GM10248 (cell line): Measurements from ENCODE around the gene SNX32.

Experiments used
- CTCF ChIA-PET: fragments of 300-600 bp; sonication (Branson Sonifier 250); formaldehyde crosslinking; extraction: SDS; loops from one replicate; lab custom pipeline; 2021; ENCODE audit warnings: antibody characterized with exemption; lab: Yijun Ruan, JAX
- POLR2A ChIA-PET: fragments of 350-650 bp; sonication (Branson Sonifier 250); formaldehyde crosslinking; extraction: SDS; loops from one replicate; lab custom pipeline; 2020; ENCODE audit warnings: antibody characterized with exemption; lab: Yijun Ruan, JAX
- DNase-seq: peaks from one replicate; pipeline ENCODE4 v3.0.0; 2012; ENCODE audit errors: extremely low spot score
- TF ChIP-seq, protein P1 (sequence below): IDR thresholded peaks from 2 replicates; pipeline ENCODE4 v1.5.1; 2012; ENCODE audit warnings: mild to moderate bottlenecking, low read depth; ENCODE audit errors: extremely low read depth, missing control alignments, control extremely low read depth

SNX32 gene

DNA sequence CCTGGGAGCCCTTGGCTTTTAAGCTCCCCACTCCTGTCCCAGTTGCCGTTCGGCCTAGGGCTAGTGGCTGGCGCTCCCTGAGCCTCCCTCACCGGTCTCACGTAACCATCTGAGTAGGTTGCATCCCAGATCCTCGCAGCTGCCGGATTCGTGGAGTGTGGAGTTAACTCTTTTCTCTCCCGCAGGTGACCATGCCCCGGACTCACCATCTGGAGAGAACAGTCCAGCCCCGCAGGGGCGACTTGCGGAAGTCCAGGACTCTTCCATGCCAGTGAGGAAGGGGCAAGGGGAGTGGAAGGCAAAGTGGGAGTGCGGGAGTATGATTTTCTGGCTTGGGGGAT, 27.4 kb downstream of the SNX32 start:
- DNase-seq = no peak
- TF ChIP-seq, protein P1, sequence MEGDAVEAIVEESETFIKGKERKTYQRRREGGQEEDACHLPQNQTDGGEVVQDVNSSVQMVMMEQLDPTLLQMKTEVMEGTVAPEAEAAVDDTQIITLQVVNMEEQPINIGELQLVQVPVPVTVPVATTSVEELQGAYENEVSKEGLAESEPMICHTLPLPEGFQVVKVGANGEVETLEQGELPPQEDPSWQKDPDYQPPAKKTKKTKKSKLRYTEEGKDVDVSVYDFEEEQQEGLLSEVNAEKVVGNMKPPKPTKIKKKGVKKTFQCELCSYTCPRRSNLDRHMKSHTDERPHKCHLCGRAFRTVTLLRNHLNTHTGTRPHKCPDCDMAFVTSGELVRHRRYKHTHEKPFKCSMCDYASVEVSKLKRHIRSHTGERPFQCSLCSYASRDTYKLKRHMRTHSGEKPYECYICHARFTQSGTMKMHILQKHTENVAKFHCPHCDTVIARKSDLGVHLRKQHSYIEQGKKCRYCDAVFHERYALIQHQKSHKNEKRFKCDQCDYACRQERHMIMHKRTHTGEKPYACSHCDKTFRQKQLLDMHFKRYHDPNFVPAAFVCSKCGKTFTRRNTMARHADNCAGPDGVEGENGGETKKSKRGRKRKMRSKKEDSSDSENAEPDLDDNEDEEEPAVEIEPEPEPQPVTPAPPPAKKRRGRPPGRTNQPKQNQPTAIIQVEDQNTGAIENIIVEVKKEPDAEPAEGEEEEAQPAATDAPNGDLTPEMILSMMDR = no peak
- ChIA-PET POLR2A (interaction anchor here (1.2 kb wide), 1 partner anchor 10 kb away, joined by 5 read pairs; no protein-coding TSS in a partner anchor), CTCF (interaction anchor here (1.0 to 17.2 kb wide), 8 partner anchors 10 to 149 kb away, joined by 3 to 535 read pairs (median 5); partner anchors contain the start of genes CCDC85B, CTSW, EFEMP2 and FIBP)

DNA sequence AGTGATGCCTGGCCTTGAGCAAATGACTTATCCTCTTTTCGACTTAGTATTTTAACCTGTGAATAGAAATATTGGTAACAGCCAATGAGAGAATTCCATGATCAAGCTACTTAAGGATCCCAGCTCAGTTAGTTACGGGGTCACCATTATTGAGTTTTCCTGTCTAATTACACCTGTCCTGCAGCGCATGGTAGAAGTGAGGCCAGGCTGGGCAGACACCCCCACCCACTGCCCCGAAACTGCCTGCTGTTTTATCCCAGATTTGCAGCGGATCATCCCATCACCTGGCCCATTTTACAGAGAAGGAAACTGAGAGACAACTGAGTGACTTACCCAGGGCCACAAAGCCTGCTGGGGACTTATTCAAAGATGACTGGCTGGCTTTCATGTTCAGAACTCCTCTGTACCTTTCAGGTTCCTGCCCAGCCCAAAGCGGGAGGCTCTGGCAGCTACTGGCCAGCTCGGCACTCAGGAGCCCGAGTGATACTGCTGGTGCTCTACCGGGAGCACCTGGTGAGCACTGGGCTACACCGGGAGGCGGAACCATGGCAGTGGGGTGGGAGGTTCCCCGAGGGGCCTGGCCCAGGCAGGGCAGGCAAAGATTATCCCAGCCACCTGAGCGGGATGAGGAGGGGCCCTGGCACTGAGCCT, 27.9 kb downstream of the SNX32 start:
- TF ChIP-seq, protein P1 = no peak
- ChIA-PET POLR2A (interaction anchor here (1.2 kb wide), 1 partner anchor 10 kb away, joined by 5 read pairs; no protein-coding TSS in a partner anchor), CTCF (interaction anchor here (1.2 to 17.2 kb wide), 6 partner anchors 10 to 149 kb away, joined by 3 to 535 read pairs (median 6); partner anchors contain the start of genes CCDC85B, CTSW, EFEMP2 and FIBP)
- no peak for DNase-seq

- CTCF ChIA-PET = interaction anchor here (6.1 to 17.2 kb wide), 2 partner anchors 9 to 23 kb away, joined by 133 to 535 read pairs; partner anchors contain the start of genes CCDC85B, CTSW, EFEMP2 and FIBP
- POLR2A ChIA-PET = no interaction called here
- TF ChIP-seq, protein P1 = no peak
- DNase-seq = no peak
Observed at GRCh38 chr11:65862191-65862735, 28.5 kb downstream of the SNX32 start.

DNA sequence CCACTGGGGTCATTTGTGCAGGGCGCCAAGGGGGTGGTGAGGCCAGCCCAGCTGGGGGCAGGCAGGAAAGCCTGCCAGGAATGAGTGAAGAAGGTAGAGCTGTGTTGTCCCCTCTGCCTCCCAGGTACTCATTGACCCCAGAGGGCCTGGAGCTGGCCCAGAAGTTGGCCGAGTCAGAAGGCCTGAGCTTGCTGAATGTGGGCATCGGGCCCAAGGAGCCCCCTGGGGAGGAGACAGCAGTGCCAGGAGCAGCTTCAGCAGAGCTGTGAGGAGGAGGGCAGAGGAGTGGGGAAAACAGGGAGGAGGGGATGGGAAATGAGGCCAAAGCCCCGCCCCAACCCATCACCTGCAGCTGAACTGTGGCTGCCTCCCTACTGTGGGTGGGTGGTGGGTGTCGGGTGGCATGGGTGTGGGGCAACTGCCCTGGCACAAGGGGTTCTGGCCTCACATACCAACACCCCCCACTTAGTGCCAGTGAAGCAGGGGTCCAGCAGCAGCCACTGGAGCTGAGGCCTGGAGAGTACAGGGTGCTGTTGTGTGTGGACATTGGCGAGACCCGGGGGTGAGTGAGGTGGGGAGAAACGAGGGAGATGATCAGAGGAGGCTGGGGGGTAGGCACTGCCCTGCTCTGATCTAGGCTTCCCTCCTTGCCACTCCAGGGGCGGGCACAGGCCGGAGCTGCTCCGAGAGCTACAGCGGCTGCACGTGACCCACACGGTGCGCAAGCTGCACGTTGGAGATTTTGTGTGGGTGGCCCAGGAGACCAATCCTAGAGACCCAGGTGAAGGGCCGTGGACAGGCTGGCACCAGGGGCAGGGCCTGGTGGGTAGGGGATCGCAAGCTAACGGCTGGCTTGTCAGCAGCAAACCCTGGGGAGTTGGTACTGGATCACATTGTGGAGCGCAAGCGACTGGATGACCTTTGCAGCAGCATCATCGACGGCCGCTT, 29.5 kb downstream of the SNX32 start:
- ChIA-PET POLR2A (interaction anchor here (0.9 kb wide), 1 partner anchor 25 kb away, joined by 6 read pairs; the partner anchor contains the start of gene FIBP), CTCF (interaction anchor here (6.1 to 17.2 kb wide), 2 partner anchors 8 to 22 kb away, joined by 133 to 535 read pairs; partner anchors contain the start of genes CCDC85B, CTSW, EFEMP2 and FIBP)
- no peak for DNase-seq
- TF ChIP-seq, protein P1 = no peak

DNA sequence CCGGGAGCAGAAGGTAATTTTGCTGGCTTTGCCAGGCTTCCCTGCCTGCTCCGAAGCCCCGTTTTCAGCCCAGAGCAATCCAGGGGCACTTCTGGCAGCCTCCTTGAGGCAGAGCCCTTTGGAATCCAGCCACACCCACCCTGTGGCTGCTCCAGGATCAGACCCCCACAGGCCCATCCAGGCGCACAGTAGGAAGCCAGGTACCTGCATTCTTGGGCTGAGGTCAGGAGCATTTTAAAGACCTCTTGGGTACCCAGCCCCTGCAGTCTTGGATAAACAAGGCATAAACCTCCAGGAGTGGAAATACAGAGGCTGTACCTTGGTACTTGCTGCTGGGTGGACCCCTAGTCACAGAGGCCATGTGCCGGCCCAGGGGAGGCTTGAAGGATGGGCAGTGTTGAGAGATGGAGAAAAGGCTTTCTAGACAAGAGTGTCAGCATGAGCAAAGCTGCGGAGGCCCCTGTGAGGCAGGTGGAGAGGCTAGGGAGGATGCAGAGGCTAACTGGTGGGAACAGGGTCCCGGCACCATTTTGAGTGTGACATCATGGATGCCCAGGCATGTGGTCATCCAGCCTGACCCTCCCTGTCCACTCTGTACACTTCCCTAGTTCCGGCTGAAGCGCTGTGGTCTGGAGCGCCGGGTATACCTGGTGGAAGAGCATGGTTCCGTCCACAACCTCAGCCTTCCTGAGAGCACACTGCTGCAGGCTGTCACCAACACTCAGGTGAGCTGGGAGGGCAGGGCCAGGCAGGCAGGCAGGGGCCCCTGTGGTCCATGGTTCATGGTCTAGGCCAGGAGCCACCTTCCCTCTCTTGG, 30.3 kb downstream of the SNX32 start:
- CTCF ChIA-PET = interaction anchor here (6.1 to 17.2 kb wide), 2 partner anchors 7 to 21 kb away, joined by 133 to 535 read pairs; partner anchors contain the start of genes CCDC85B, CTSW, EFEMP2 and FIBP
- POLR2A ChIA-PET = interaction anchor here (0.9 kb wide), 1 partner anchor 24 kb away, joined by 6 read pairs; the partner anchor contains the start of gene FIBP
- TF ChIP-seq, protein P1 = no peak
- DNase-seq = no peak
